Measurements from ENCODE around the gene NSMCE4A.

DNA sequence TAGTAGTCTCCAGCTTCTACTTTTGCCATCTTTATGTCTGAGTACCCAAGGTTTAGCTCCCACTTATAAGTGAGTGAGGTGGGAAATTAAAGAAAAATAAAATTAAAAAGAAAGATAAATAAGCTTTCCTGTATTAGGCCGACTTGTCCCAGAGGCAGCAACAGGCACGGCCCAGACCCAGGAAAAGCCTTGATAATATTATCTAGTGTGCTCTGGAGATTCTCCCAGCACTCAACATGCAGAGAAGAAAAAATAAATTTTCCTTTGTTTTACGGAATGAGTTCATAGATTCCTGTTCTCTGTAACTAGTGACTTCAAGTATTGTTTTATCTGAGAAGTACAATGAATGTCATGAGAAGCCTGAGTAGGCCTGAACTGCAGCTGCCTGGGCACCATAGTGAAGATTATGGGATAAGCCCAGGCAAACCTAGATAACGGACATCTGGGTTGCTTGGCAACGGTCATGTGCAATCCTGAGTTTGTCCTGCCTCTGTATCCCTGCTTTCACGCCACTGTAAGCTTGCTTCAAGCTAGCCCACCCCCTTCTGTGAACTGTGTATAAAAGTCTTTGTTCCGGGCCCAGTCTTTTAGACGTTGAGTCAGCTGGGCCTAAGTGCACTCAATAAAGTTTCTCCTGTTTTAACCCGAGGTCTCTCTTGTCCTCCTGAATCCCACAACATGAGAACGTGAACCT is 53.6 kb downstream of the NSMCE4A start:
- no peak for TF ChIP-seq CTCF (IDR thresholded peaks at IDR 0.05)
- TF ChIP-seq POLR2A (IDR thresholded peaks at IDR 0.05): no peak

All from body of pancreas (tissue), 4 donors.